Kidney epithelial cell (primary cell): ENCODE results near the gene DPM1. TPM values are rescaled to one million over a fixed set of nuclear protein-coding genes. Genes with fewer than 3 reads are reported as not detected.

Experiments
- DNase-seq: peaks from one replicate; pipeline ENCODE4 v3.0.0-alpha.2; 2010; ENCODE audit warnings: low read depth
- H3K27me3 ChIP-seq: 2 replicates; pipeline ENCODE4 v1.6.0; 2011; ENCODE audit warnings: low read length; ENCODE audit not compliant: control insufficient read depth, insufficient read depth
- H3K36me3 ChIP-seq: 2 replicates; pipeline ENCODE4 v1.5.1; 2011; ENCODE audit warnings: low read length; ENCODE audit not compliant: control insufficient read depth, insufficient read depth
- H3K4me3 ChIP-seq: 2 replicates; pipeline ENCODE4 v1.5.1; 2011; ENCODE audit warnings: low read depth, mild to moderate bottlenecking, control low read depth, low read length
- total RNA-seq: library from RNA; depleted of rRNA; stranded (reverse); fragments of >200 nt; gene quantifications from 2 replicates; pipeline ENCODE4 v1.2.3, GENCODE V29; 2015
- TF ChIP-seq, protein P1 (sequence below): IDR thresholded peaks from 2 replicates; pipeline ENCODE4 v1.5.1; 2011; ENCODE audit warnings: mild to moderate bottlenecking, moderate library complexity, low read length, control low read depth, inconsistent platforms; ENCODE audit not compliant: insufficient read depth, poor library complexity, severe bottlenecking

Gene DPM1
- total RNA-seq, 1 donor from 2014 or later: 73.3 TPM

- TF ChIP-seq, protein P1, sequence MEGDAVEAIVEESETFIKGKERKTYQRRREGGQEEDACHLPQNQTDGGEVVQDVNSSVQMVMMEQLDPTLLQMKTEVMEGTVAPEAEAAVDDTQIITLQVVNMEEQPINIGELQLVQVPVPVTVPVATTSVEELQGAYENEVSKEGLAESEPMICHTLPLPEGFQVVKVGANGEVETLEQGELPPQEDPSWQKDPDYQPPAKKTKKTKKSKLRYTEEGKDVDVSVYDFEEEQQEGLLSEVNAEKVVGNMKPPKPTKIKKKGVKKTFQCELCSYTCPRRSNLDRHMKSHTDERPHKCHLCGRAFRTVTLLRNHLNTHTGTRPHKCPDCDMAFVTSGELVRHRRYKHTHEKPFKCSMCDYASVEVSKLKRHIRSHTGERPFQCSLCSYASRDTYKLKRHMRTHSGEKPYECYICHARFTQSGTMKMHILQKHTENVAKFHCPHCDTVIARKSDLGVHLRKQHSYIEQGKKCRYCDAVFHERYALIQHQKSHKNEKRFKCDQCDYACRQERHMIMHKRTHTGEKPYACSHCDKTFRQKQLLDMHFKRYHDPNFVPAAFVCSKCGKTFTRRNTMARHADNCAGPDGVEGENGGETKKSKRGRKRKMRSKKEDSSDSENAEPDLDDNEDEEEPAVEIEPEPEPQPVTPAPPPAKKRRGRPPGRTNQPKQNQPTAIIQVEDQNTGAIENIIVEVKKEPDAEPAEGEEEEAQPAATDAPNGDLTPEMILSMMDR: no peak
- Histone ChIP-seq H3K27me3 (no peaks in the 10 kb centered on the region), H3K4me3 (no peak overlapping the region), H3K36me3 (no peaks in the 10 kb centered on the region)
- no peak for DNase-seq
Observed at GRCh38 chr20:50975701-50976330, 17.5 kb upstream of the DPM1 start.

- Histone ChIP-seq H3K36me3 (no peaks in the 10 kb centered on the region), H3K27me3 (no peaks in the 10 kb centered on the region), H3K4me3 (no peak overlapping the region)
- TF ChIP-seq, protein P1: no peak
- no peak for DNase-seq
Observed at GRCh38 chr20:50969912-50970311, 11.6 kb upstream of the DPM1 start.

DNA sequence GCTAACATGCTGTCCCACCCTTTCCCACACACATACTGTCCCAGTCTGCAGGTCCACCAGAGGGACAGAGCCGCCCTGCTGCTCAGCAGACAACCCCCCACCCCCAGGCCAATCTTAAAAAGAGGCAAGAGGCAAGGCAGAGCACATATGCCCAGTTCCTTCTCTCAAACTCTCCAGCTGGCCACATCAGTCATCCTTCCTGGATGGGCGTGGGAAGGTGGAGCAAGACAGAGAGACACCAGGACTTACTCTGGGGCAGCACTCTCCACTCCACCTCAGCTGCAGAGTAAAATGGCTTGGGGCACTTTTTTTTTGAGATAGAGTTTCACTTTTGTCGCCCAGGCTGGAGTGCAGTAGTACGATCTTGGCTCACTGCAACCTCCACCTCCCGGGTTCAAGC is 11.1 kb upstream of the DPM1 start:
- H3K4me3 ChIP-seq: no peak overlapping the region
- DNase-seq: no peak
- H3K27me3 ChIP-seq: no peaks in the 10 kb centered on the region
- H3K36me3 ChIP-seq: no peaks in the 10 kb centered on the region
- TF ChIP-seq, protein P1: no peak

DNA sequence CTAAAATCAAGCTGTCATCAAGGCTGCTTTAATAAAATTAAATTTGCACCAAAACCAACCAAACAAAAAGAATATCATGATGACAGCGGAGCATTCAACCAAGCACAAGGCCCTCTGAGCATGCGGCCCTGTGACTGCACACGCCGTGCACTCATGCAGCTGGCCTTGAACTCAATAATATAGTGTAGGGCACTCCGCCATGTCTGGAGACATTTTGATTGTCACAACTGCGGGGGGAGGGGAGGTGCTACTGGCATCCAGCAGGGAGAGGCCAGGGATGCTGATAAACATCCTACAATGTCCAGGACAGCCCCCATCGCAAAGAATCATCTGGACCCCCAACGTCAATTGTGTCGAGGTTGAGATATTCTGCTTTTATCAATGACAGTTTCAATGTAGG is 10.0 kb upstream of the DPM1 start:
- H3K4me3 ChIP-seq: no peak overlapping the region
- TF ChIP-seq, protein P1: no peak
- H3K36me3 ChIP-seq: no peaks in the 10 kb centered on the region
- no peak for DNase-seq
- H3K27me3 ChIP-seq: no peaks in the 10 kb centered on the region

DNA sequence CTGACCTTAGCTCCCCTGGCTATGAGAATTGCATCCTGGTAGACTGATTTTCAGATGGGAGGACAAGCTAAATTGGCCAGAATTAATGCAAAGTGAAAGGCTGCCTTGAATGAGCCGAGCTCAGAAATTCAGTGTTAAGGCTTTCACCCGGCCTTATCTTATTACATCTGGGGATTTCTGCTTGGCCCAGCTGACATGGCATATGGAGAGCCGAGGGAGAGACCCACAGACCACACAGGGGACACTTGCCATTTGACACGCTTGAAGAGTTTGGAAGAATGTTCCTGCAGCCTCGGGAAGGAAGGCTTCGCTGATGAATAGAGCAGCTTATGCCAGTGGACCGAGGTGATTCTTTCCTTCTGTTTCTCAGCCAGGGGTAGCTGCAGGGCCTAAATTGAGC is 9.3 kb upstream of the DPM1 start:
- DNase-seq: peak; percentile 84
- Histone ChIP-seq H3K4me3 (no peak overlapping the region), H3K36me3 (no peaks in the 10 kb centered on the region), H3K27me3 (no peaks in the 10 kb centered on the region)
- TF ChIP-seq, protein P1: peak; percentile 21

- DNase-seq: no peak
- Histone ChIP-seq H3K4me3 (peak overlapping the region; percentile 78), H3K36me3 (peaks cover 3% of the 10 kb centered on the region), H3K27me3 (no peaks in the 10 kb centered on the region)
- TF ChIP-seq, protein P1: no peak
Observed at GRCh38 chr20:50959543-50960126, 1.3 kb upstream of the DPM1 start.
